HG02763 (cell line): Measurements from ENCODE around the gene VGLL4.

Experiments
- ATAC-seq: cut with Tn5 transposase; IDR thresholded peaks from one replicate; pipeline ENCODE4 v1.9.1; 2021; ENCODE audit warnings: mild to moderate bottlenecking, moderate library complexity; ENCODE audit not compliant: unreplicated experiment

VGLL4 gene

DNA sequence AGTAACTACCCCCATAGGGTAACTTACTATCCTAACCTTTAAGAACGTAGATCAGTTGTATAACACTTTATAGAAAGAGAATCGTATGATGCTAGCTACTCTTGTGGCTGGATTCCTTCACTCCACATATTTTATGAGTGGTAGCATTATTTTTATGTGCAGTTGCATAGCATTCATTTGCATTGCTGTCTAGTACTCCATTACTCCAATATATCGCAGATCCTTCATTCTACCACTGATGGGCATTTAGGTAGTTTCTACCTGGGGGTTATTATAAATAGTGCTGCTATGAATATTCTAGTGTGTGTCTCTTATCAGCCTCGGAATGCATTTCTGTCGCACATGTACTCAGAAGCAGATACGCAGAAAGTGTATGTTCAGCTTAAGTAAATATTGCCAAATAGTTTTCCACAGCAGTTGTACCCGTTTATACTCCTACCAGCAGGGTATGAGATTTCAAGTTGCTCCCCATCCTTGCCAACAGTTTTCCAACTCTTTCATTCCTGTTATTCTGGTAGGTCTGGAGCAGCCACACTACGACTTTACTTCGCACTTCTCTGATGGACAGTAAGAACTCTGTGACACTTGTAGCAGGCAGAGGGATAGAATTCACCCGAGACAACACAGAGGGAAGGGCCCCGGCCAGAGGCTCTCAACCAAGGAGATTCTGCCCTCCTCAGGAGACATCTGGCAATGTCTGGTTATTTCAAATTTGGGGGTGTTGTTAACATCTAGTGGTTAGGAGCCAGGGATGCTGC, 9.8 kb upstream of the VGLL4 start:
- ATAC-seq, result no peak

DNA sequence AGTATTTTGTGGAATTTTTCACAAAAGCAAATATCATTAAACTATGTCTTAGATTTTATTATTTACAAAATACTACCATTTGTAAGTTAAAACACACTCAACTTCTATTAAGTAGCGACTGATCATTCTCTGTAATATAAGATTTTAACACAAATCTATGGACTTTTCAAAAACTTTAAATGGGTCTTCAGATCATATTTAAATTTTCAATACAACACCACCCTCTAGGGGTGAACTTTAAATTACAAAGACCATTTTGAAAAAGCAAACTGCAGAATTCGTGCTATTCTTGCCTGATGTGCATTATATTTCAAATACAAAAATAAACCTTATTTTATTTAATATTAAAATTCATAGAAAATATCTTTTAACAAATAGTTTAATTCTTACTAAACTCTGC, 8.2 kb upstream of the VGLL4 start:
- ATAC-seq, result no peak

DNA sequence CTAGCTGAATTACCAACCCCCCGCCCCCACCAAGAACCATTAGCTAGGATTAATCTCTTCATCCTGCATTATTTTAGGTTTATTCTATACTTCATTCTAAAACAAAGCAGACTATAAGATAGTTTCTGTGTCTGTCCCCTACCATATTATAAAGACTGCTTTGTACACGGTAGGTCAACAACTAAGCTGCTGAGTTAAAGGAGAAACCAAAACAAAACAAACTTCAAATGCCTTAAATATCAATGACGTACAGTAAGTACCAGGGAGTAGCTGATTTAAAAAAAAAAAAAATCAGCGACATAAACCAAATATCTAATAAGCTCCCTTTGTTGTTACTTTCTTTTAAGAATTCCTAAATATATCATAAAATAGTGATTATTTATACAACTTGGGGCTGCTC, 7.8 kb upstream of the VGLL4 start:
- ATAC-seq, result no peak

DNA sequence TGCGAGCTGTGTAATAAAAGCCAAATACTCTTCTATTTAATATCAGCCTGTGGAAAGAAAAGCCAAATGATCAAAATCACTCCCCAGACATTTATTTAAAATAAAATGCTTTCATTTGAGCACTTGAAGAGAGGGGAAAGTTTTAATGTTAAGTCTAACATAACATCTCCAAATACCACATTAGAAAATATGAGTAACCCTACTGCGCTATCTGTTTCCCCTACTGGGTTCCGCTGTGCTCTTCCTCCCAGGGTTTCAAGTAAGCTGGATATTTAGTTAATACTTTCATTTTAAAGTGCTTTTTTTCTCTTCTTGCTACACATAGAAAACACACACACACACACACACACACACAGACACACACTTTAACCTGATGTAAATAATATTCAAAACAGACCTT, 6.7 kb upstream of the VGLL4 start:
- no peak for ATAC-seq

DNA sequence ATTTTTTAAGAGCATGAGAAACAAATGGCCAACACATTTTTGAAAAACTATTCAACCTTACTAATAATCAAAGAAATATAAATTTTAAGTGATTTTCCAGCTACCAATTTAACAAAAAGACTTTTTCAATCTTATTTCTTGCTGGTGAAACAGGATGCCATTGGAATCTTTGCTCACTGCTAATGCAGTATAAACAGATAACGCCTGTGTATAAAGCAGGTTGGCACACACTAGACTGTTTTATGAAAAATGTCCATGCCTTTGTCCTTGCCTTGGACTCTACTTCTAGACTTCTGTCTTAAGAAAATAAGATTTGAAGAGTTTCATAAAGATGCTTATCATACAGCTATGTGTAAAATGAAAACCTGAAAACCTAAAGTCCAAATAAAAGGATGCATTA, 5.0 kb upstream of the VGLL4 start:
- no peak for ATAC-seq

DNA sequence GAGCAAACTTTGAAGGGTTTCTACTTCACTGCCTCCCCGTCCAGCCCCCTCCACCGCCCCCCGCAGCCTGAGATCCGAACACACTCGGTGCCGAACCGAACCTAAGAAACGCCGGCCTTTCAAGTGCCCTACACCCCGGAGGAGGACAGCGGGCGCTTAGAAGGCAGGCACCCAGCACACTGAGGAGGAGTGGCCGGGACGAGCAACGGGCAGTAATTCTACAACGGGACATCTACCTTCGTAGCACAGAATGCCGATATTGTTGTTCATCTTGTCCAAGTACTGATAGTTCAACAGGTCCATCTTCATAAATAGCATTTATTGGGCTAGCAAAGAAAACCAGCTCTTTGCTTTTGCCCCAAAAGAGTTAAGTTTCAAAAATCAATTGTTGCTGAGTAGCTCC, 513 bp downstream of the VGLL4 start:
- no peak for ATAC-seq

DNA sequence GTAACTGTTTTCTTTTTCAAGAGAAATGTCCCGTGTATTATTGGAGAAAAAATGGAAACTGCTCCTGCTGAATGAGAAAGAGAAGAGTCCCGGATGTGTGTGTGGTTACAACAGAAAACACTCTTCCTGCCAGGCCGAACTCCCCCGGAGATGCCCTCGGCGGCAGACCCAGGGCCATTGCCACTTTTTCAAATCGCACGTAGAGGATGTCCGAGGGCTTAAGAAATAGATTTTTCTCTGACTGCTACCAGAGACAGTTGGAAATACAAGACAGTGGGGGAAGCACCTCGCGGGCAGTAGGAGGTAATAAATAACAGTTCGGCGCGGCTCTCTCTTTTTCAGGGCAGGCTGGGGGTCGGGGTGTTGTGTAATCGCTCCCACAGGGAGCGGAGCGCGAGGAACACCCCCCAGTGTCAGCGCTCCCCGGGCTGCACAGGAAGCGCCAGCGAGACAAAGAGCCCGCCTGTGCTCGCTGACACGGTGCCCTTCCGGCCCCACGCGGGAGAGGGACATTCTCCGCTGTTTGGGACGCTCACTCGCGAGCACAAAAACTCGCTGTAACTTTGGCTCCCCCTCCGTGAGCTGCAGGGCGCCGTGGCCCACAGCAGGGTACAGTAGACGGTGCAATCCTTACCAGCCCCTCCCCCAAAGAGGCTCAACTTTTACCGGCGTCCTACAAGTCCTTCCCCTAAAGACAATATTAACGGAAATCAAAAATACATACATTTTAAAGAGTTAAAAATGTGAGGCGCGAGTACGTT, 1.1 kb downstream of the VGLL4 start:
- ATAC-seq, result peak; percentile 55

DNA sequence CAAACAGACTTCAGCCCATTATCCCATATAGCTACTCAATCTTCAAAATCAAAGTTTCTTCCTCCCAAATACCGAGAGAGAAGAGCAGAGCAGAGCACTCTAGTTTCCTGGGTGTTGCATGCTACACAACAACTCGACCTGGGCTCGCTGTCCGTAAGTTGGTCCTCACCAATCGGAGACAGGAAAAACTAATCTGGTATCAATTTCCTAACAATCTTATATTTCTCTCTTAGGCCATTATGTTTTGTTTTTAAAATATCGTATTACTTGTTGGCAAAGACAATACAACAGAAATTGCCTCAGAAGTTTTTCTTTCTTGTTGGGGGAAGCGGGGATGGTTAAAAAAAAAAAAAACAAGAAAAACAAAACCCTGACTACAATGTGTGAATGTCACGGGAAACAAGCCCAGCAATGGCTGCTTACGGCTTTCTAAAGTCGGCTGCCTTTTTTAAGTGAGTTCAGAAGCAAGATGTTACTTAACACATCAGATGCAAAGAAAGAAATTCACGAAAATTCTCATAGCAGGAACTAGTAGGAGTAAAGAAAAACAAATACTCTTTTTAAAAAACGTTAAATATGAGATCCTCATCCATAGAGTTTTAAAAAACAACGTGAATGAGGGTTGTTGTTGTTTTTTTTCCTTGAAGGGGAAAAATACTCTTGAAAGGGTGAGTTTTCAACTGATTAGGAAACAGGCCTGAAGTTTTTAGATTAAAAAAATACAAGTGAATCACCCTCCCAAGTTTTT, 1.9 kb downstream of the VGLL4 start:
- no peak for ATAC-seq

DNA sequence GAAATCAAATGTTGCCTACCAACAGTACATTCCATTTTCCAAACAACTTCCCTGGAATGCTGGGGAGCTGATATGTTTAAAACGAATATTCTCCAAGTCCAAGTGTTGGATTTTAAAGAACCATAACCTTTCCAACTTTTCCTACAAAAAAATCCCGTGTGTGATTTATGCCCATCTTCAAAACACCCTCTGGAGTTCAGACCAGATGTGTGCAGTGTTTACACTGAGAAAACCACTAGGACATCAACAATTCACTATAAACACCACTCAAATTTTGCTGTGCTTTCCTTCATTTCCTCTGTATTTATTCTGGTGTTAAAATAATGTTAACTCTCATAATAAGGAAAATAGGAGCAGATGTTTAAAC, 2.4 kb downstream of the VGLL4 start:
- ATAC-seq, result no peak

DNA sequence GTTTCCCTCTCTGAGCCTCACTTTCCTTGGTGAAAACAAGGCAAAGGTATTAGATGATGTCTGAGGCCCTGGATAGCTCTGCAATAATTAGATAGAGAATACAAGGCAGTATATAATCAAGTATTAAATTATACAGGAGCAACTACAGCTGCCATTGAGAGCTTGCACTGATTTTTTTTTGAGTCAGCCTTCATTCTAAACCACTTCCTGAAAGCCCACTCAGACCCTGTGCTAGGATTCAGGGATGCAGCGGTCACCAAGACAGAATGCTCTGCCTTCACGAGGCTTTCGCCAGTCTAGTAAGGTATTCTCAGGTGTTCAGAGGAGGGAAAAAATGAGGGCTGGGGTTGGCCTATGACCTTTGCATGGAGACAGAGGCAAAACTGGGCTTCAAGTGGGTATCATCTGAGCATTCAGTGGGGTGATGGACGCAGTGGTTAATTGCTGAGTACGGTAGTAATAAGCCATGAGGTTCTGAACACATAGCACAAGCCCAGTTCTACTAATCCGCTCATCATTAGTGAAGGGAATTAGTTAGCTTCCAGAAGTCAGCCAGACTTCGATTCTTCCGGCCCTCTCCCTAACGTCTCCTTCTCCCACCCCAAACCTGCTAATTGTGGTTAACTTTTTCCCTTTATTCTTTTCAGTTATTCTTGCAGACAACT, 3.6 kb downstream of the VGLL4 start:
- no peak for ATAC-seq

DNA sequence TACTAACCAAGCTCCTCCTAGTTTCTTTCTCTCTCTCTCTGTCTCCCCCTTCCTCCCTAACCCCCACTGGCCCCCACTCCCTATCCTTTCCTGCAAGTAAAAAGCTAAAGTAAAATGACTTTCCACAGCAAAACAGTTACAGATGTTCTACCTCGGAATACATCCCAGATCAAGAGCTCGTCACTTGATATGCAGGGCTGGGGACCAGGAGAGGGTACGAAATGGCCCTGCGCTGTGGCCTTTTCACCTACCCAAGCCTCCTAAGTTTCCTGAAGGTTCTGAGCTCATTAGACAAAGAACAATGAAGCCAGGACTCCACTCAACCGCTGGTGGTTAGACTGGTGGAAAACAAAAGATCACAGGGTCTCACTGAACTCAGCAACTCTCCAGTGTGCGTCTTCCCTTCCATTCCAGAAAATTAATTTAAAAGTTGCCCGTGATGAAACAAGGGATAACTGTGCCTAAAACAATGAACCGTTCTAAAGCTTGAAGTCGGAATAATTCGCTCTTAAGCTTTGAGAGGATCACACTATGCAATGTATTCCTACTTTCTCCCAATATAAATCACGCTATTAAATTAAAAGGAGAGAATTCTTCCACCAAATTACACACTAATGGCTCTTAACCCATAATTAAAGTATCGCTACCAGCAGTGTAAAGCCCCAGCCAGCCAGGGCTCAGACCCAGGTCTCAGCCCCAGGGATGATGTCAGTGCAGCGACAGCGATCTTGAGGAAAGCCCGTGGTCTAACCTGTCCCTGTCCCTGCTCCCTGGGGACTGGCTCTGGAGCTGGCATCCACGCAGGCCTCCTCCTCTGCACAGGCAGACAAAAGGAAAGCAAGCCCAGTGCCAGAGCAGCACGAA, 5.0 kb downstream of the VGLL4 start:
- no peak for ATAC-seq

DNA sequence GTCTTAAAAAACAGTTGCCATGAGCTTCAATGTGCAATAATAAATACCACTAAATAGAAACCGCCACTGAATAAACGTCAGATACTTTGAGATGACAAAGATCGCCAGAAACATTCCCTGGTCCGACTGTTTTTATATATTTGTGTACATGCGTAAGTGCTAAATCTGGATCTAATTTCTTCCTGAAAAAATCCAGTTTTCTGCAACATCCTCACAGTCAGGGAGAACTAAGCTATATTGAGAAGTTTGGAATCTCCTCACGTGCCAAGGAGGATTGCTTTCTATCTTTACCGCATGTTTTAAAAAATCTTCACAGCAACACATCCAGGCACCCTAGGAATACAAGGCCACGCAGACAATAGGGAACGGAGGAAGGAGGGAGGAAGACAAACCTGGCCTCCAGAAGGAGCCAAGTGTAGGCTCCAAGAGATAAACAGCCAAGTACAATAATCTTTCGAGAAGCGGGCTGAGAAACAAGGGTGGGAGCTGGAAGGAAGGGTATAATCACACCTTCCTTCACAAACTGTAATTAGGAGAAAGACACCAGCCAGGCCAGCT, 5.7 kb downstream of the VGLL4 start:
- ATAC-seq, result no peak

DNA sequence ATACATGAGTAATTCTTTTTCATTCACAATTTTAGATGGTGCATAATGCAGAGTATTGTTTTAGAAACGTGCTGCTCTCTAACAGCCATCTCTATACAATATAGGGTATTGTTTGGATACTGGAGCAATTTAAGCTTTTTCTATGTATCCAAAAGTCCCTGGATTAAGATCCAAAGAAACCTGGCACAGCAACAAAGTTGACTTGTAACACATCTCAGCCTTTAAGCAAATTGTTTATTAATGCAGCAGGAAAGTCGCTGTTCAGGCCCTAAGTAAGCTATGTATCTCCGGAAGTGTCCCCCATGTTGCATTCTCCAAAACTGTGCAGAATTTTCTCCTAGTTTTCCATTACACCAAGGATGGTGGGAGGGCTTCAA, 7.3 kb downstream of the VGLL4 start:
- ATAC-seq, result no peak

DNA sequence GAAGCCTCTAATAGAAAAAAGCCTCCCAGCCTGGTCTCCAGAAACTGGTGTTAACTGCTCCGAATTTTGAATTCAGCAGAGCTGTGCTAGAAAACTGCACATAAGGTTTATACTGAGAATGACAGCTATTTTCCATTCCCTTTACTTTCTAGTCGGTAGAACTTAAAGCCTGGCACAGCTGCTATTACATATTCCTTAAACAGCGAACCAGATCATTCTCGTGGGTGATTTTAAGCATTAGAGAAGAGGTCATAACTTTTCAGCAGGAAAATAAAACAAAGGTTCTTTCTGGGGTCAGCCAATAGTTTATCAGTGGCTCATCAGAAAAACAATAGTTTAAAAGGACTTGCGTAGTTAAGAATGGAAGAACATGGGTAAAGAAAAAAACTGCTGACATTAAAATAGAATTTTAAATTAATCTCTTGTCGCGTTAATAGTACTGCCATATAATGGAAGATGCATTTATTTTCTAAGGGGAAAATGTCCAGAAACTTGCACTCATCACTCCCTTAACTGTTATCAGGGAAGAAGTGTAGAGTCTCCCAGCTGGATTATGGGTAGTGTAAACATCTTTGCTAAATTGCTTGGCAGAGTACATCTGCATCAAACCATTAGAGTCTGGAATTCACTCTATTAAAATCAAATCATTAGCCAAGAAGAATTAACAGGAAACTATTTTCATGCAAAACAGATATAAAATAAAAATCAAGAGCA, 7.9 kb downstream of the VGLL4 start:
- ATAC-seq, result no peak

DNA sequence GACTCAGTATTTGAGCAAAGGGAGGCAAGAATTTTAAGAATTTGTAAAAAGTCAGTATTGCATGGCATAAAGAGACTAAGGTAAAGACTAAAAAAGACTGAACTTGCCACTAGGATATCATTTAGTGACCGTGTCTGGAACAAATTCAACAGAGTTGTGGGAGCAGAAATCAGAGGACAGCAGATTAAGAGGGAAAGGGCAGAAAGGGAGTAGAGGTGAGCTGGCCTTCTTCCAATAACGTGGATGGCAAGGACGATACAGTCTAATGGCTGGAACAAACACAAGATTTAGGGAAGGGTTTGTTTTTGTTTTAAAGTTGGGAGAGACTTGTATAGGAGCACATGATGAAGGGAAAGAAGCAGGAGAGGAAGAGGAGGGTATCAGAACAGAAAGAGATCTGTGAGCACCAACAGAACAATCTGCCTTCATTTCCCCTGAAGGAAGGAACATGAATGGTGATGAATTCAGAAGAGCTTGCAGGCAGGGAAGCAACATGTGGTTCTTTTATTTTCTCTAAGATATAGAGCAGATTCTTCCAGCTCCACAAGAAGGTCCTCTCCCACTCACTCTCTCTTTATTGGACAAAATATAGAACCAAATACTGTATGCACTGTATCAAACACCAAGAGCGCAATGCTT, 8.6 kb downstream of the VGLL4 start:
- no peak for ATAC-seq

DNA sequence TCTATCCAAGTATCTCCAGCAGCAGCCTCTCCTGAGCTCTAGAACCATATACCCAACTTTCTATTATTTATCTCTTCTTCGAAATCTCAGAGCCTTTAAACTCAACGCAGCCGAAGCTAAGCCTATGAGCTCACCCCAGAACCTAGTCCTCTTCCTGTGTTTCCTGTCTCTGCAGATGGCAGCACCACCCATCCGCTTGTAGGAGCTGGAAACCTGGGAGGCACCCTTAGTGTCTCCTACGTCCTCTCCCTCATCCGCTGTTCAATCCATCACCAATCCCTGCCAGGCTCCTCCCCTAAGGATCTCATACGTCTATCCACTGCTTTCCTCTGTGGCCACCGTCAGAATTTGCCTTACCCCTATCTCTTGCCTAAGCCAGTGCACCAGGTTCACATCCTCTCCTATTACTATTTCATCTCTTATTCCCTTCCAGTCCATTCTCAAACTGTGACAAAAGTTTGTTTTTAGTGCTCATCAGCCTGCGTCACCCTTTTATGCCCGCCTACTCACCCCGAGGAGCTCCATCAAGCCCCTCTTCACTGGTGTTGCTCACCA, 9.6 kb downstream of the VGLL4 start:
- ATAC-seq, result no peak

DNA sequence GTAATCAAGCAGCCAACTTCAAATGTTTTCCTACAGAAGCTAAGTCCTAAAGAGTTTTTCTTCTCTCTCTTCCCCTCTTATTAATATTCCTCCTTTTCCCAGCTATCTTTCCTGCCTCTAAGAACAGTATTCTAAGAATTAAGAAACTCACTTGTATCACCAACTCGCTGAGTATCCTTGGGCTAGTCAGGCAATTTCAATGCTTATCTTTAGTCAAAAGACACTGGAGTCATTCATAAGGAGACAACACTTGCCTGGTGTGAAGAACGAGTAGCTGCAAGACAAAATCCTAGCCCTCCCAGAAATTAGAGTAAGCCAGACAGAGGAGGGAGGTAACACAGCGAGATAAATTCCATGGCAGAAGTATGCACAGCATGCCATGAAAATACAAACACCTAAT, 10.7 kb downstream of the VGLL4 start:
- ATAC-seq, result no peak

DNA sequence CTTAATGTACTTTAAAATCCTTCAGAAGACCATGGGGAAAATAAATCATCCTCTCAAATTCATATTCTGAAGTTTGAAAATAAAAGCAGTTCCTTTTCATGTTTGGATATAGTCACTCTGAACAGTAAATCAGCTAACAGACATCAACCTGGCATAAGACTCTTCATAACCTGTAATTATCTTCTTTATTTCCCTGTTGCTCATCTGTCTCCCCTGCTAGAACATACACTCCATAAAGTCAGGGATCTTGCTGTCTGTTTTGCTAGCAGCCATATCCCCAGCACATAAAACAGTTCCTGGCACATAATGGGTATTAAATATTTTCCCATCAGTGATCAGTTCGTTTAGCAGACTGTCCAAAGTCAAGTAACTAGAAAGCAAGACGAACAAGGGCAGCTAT, 11.2 kb downstream of the VGLL4 start:
- ATAC-seq, result no peak

DNA sequence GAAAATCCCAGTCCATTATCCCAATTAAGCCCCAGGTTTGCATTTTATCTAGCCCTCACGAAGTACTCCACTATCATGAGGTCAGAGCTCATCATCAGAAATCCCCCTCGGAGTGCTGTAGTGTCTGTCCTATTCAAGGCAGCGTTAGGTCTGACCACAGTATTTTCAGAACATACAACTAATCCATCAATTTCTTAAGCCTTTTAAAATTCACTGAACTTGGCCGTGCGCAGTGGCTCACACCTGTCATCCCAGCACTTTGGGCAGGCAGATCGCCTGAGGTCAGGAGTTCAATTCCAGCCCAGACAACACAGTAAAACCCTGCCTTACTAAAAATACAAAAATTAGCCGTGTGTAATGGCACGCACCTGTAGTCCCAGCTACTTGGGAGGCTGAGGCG, 11.9 kb downstream of the VGLL4 start:
- no peak for ATAC-seq
